ENCODE measurements around the gene DTWD2.

DTWD2 gene
- long read RNA-seq, donor 1, partial matches to known transcripts, result 1,318 of 1,321 reads
- long read RNA-seq, donor 1, other reads (novel, unspliced or antisense), result 0 of 1,321 reads
- long read RNA-seq, donor 2, partial matches to known transcripts, result 0 of 3 reads
- long read RNA-seq, donor 2, other reads (novel, unspliced or antisense), result 0 of 3 reads
- long read RNA-seq, donor 3, partial matches to known transcripts, result 41 of 43 reads
- long read RNA-seq, donor 3, other reads (novel, unspliced or antisense), result 0 of 43 reads
- long read RNA-seq, donor 4, transcript DTWD2-203 (6 exons, 2,307 nt), result major isoform, 5 of 1,158 reads
- long read RNA-seq, donor 4, partial matches to known transcripts, result 1,153 of 1,158 reads
- long read RNA-seq, donor 4, other reads (novel, unspliced or antisense), result 0 of 1,158 reads
- long read RNA-seq, donor 5, partial matches to known transcripts, result 1,351 of 1,354 reads
- long read RNA-seq, donor 5, other reads (novel, unspliced or antisense), result 0 of 1,354 reads
- long read RNA-seq, donor 6, partial matches to known transcripts, result 5 of 9 reads
- long read RNA-seq, donor 6, other reads (novel, unspliced or antisense), result 0 of 9 reads
- long read RNA-seq, donor 7, transcript DTWD2-203 (6 exons, 2,307 nt), result major isoform, 11 of 11 reads
- long read RNA-seq, donor 7, partial matches to known transcripts, result 0 of 11 reads
- long read RNA-seq, donor 7, other reads (novel, unspliced or antisense), result 0 of 11 reads
- long read RNA-seq, donor 8, partial matches to known transcripts, result 923 of 925 reads
- long read RNA-seq, donor 8, other reads (novel, unspliced or antisense), result 0 of 925 reads

- DNase-seq, result peak; percentile 100
Measured at GRCh38 chr5:118987988-118988865, at the start of gene DTWD2. DTWD2 (minus strand) TSS chr5:118988547; CDS start chr5:118988511, 36 bp downstream.

GRCh38 chr5:119037496-119038215, 49.3 kb upstream of the DTWD2 start:
- no peak for DNase-seq

- DNase-seq, result no peak
Measured at GRCh38 chr5:119036101-119036762, 47.9 kb upstream of the DTWD2 start.

GRCh38 chr5:119033135-119033534, 44.8 kb upstream of the DTWD2 start:
- no peak for DNase-seq

GRCh38 chr5:119032656-119033055, 44.3 kb upstream of the DTWD2 start:
- no peak for DNase-seq

- no peak for DNase-seq
Measured at GRCh38 chr5:119031905-119032304, 43.6 kb upstream of the DTWD2 start.

GRCh38 chr5:119031011-119031886, 42.9 kb upstream of the DTWD2 start:
- DNase-seq, result no peak

- DNase-seq, result no peak
Measured at GRCh38 chr5:119028575-119028974, 40.2 kb upstream of the DTWD2 start.

- no peak for DNase-seq
Measured at GRCh38 chr5:119022773-119023172, 34.4 kb upstream of the DTWD2 start.

- peak; percentile 22 for DNase-seq
Measured at GRCh38 chr5:119022017-119022745, 33.8 kb upstream of the DTWD2 start.

GRCh38 chr5:119021149-119021732, 32.9 kb upstream of the DTWD2 start:
- no peak for DNase-seq

GRCh38 chr5:119019949-119020348, 31.6 kb upstream of the DTWD2 start:
- no peak for DNase-seq

GRCh38 chr5:119019501-119019900, 31.2 kb upstream of the DTWD2 start:
- no peak for DNase-seq

GRCh38 chr5:119017994-119018393, 29.6 kb upstream of the DTWD2 start:
- no peak for DNase-seq

GRCh38 chr5:119016125-119016774, 27.9 kb upstream of the DTWD2 start:
- DNase-seq, result no peak

- no peak for DNase-seq
Measured at GRCh38 chr5:119011186-119011585, 22.8 kb upstream of the DTWD2 start.

GRCh38 chr5:119010206-119010605, 21.9 kb upstream of the DTWD2 start:
- no peak for DNase-seq

- no peak for DNase-seq
Measured at GRCh38 chr5:119009131-119009530, 20.8 kb upstream of the DTWD2 start.
